ENCODE measurements around the gene WDFY1. TPM values are rescaled to one million over a fixed set of nuclear protein-coding genes. Genes with fewer than 3 reads are reported as not detected.

WDFY1 gene
- total and polyA plus RNA-seq, 2 donors (not counting 3 experiments of a cell fraction or from before 2014, with no cell fraction given), result 54.7 to 68.7 TPM

DNA sequence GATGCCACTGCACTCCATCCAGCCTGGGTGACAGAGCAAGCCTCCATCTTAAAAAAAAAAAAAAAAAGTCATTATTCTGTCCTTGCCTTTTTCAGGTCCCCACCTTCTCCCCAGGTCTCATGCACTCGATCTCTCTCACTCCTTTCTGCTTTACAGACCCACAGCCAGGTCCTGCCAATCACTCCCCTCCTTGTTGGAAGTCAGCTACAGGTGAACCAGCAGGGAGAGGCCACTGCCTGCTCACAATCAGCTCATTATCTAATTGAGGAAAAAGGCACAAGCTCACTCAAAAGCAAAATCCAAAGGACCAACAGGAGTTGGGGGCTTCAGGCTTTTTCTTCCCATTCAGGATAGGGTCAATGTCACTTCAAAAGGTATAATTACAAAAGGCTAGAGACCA is 2.0 kb downstream of the WDFY1 start:
- Histone ChIP-seq H3K9me1 (replicated peaks; ENCODE audit: control insufficient read depth, extremely low read depth, insufficient read depth, low read length) (no peaks in the 10 kb centered on the region), H3K27me3 (ENCODE audit: control insufficient read depth in 2 of 2, insufficient read depth in 2 of 2, low read length in 2 of 2) (no peaks in the 10 kb centered on the region), H3K4me2 (ENCODE audit: insufficient read depth, low read length) (peak overlapping the region; percentile 75), H3K9ac (replicated peaks; ENCODE audit: extremely low read depth, insufficient read depth, low read length) (peak overlapping the region; percentile 82), H3K79me2 (ENCODE audit: control insufficient read depth, insufficient read depth, low read length) (peaks cover 56% of the 10 kb centered on the region), H3K27ac (ENCODE audit: insufficient read depth, low read depth, low read length) (peak overlapping the region; percentile 90), H4K20me1 (replicated peaks; ENCODE audit: control insufficient read depth, extremely low read depth, insufficient read depth, low read length) (no peaks in the 10 kb centered on the region), H3K4me1 (ENCODE audit: control insufficient read depth, extremely low read depth, insufficient read depth, low read length) (peaks cover 28% of the 10 kb centered on the region), H3K36me3 (ENCODE audit: control insufficient read depth in 2 of 2, extremely low read depth in 1 of 2, insufficient read depth in 2 of 2, low read length in 2 of 2) (no peaks in the 10 kb centered on the region), H3K9me3 (replicated peaks; ENCODE audit: control insufficient read depth, insufficient read depth, low read length) (no peaks in the 10 kb centered on the region), H2AFZ (ENCODE audit: low read depth, low read length) (no peak overlapping the region), H3K4me3 (replicated peaks in 1 of 3; ENCODE audit: insufficient read depth in 1 of 3, low read depth in 1 of 3, low read length in 3 of 3) (peak overlapping the region in 2 of 3 experiments; percentile 19 to 77)
- FAIRE-seq (no peak), DNase-seq (ENCODE audit: low read depth, low spot score) (no peak)
- POLR2A ChIA-PET, result no interaction called here
- dilution Hi-C loops (cut with MboI; ENCODE audit: extremely low pct_ligation_motif_present, low sequenced_read_pairs), result no loop called here
- CTCF ChIA-PET, result interaction anchor here (0.9 to 1.5 kb wide), 7 partner anchors 12 to 145 kb away, joined by 3 to 8 read pairs (median 4); no protein-coding TSS in a partner anchor
- intact Hi-C loops (cut with micrococcal nuclease), result loop anchor here (1.0 to 10.0 kb wide), 5 partner anchors 19 to 1002 kb away; no protein-coding TSS in a partner anchor
- TF ChIP-seq GATA2 (IDR thresholded peaks at IDR 0.05; ENCODE audit: insufficient read depth, insufficient read length, low read depth, low read length) (no peak), MYC (IDR thresholded peaks at IDR 0.05; ENCODE audit: low read depth, low read length) (no peak), JUN (IDR thresholded peaks at IDR 0.05; ENCODE audit: borderline replicate concordance, insufficient read depth, insufficient read length, low read depth) (no peak)
- TF ChIP-seq, protein P1, sequence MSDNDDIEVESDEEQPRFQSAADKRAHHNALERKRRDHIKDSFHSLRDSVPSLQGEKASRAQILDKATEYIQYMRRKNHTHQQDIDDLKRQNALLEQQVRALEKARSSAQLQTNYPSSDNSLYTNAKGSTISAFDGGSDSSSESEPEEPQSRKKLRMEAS (IDR thresholded peaks at IDR 0.05; ENCODE audit: insufficient read depth, insufficient read length), result no peak
- TF ChIP-seq, protein P2, sequence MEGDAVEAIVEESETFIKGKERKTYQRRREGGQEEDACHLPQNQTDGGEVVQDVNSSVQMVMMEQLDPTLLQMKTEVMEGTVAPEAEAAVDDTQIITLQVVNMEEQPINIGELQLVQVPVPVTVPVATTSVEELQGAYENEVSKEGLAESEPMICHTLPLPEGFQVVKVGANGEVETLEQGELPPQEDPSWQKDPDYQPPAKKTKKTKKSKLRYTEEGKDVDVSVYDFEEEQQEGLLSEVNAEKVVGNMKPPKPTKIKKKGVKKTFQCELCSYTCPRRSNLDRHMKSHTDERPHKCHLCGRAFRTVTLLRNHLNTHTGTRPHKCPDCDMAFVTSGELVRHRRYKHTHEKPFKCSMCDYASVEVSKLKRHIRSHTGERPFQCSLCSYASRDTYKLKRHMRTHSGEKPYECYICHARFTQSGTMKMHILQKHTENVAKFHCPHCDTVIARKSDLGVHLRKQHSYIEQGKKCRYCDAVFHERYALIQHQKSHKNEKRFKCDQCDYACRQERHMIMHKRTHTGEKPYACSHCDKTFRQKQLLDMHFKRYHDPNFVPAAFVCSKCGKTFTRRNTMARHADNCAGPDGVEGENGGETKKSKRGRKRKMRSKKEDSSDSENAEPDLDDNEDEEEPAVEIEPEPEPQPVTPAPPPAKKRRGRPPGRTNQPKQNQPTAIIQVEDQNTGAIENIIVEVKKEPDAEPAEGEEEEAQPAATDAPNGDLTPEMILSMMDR (IDR thresholded peaks at IDR 0.05; ENCODE audit: extremely low read depth in 1 of 2, insufficient read depth in 1 of 2, low read depth in 1 of 2, low read length in 2 of 2), result no peak
- TSS peak; percentile 53 for BruUV-seq (replicated peaks)

Data from endothelial cell of umbilical vein (primary cell).